A673 (cell line): Measurements from ENCODE around the gene MAP2.

Source experiments
- CTCF ChIP-seq: fragments of 300-800, 200-600 bp; sonication (generic); conservative IDR thresholded peaks from 2 replicates; pipeline ENCODE4 v1.5.1; 2017; ENCODE audit warnings: low read depth, mild to moderate bottlenecking, antibody characterized with exemption, low read length, moderate library complexity, mixed read lengths
- EZH2 ChIP-seq: fragments of 200-600 bp; sonication (generic); IDR thresholded peaks from 2 replicates; pipeline ENCODE4 v1.6.1; 2017; ENCODE audit warnings: borderline replicate concordance, low read depth, mild to moderate bottlenecking, mixed read lengths, antibody characterized with exemption, low read length; ENCODE audit not compliant: poor library complexity, severe bottlenecking

- TF ChIP-seq CTCF (no peak), EZH2 (no peak)
Observed at GRCh38 chr2:209519271-209519670, 95.4 kb downstream of the MAP2 start.
